Neural progenitor cell (in vitro differentiated cells): Measurements from ENCODE around the gene PITX3. TPM values are rescaled to one million over a fixed set of nuclear protein-coding genes. Genes with fewer than 3 reads are reported as not detected.
A peak's percentile ranks its signal among the peaks of the same experiment; 100 is the strongest.

Experiments used
- DNase-seq: peaks from one replicate; pipeline ENCODE4 v3.0.0-alpha.2; 2016; ENCODE audit warnings: low spot score
- H2AFZ ChIP-seq: fragments of 200-600 bp; sonication (generic); replicated peaks from 2 replicates; pipeline ENCODE4 v1.6.1; 2016; ENCODE audit warnings: antibody characterized with exemption
- H3F3A ChIP-seq: fragments of 200-600 bp; sonication (generic); 2 replicates; pipeline ENCODE4 v1.6.1; 2016; ENCODE audit warnings: antibody characterized with exemption, low read depth
- H3K27ac ChIP-seq: fragments of 200-600 bp; sonication (generic); 2 replicates; pipeline ENCODE4 v1.5.1; 2016; ENCODE audit warnings: mild to moderate bottlenecking
- H3K27me3 ChIP-seq: fragments of 200-600 bp; sonication (generic); 2 replicates; pipeline ENCODE4 v1.6.1; 2016; ENCODE audit warnings: mild to moderate bottlenecking, moderate library complexity
- H3K36me3 ChIP-seq: fragments of 200-600 bp; sonication (generic); 2 replicates; pipeline ENCODE4 v1.5.1; 2016
- H3K4me1 ChIP-seq: fragments of 200-600 bp; sonication (generic); 2 replicates; pipeline ENCODE4 v1.6.1; 2016; ENCODE audit warnings: mixed run types
- H3K4me2 ChIP-seq: fragments of 200-600 bp; sonication (generic); 2 replicates; pipeline ENCODE4 v1.6.1; 2016
- H3K4me3 ChIP-seq: fragments of 200-600 bp; sonication (generic); 2 replicates; pipeline ENCODE4 v1.5.1; 2016
- H3K79me2 ChIP-seq: fragments of 200-600 bp; sonication (generic); 2 replicates; pipeline ENCODE4 v1.6.1; 2016; ENCODE audit warnings: low read depth
- H3K9ac ChIP-seq: fragments of 200-600 bp; sonication (generic); 2 replicates; pipeline ENCODE4 v1.6.1; 2016
- H3K9me3 ChIP-seq: fragments of 200-600 bp; sonication (generic); 2 replicates; pipeline ENCODE4 v1.5.1; 2016; ENCODE audit warnings: low read depth
- H4K20me1 ChIP-seq: fragments of 200-600 bp; sonication (generic); 2 replicates; pipeline ENCODE4 v1.6.1; 2016; ENCODE audit warnings: low read depth
- H3K27ac Mint-ChIP-seq: 3 replicates; pipeline ENCODE4 v1.8.0; 2021; ENCODE audit warnings: mixed read lengths
- H3K27me3 Mint-ChIP-seq: 2 replicates; pipeline ENCODE4 v1.8.0; 2022; ENCODE audit warnings: low read depth, mild to moderate bottlenecking, inconsistent platforms, moderate library complexity, mixed read lengths; ENCODE audit not compliant: insufficient read depth
- H3K36me3 Mint-ChIP-seq: 3 replicates; pipeline ENCODE4 v1.8.0; 2021; ENCODE audit warnings: mixed read lengths
- H3K4me1 Mint-ChIP-seq: 3 replicates; pipeline ENCODE4 v1.8.0; 2021; ENCODE audit warnings: mixed read lengths
- H3K4me3 Mint-ChIP-seq: 3 replicates; pipeline ENCODE4 v1.8.0; 2021; ENCODE audit warnings: mild to moderate bottlenecking, moderate library complexity, mixed read lengths
- H3K9me3 Mint-ChIP-seq: 3 replicates; pipeline ENCODE4 v1.8.0; 2020; ENCODE audit warnings: mixed read lengths
- EZH2 ChIP-seq: fragments of 200-600 bp; sonication (generic); IDR thresholded peaks from 2 replicates; pipeline ENCODE4 v1.6.1; 2017; ENCODE audit warnings: antibody characterized with exemption, mild to moderate bottlenecking, moderate library complexity
- EZH2phosphoT487 ChIP-seq: fragments of 200-600 bp; sonication (generic); IDR thresholded peaks from 2 replicates; pipeline ENCODE4 v1.6.1; 2017; ENCODE audit warnings: antibody characterized with exemption
- total RNA-seq: library from RNA; depleted of rRNA; stranded (reverse); fragments of >200 nt; gene quantifications from 2 replicates; pipeline ENCODE4 v1.2.3, GENCODE V29; 2015; ENCODE audit warnings: low replicate concordance
- TF ChIP-seq, protein P1 (sequence below): fragments of 200-600 bp; sonication (generic); IDR thresholded peaks from 2 replicates; pipeline ENCODE4 v1.5.1; 2017; ENCODE audit warnings: antibody characterized with exemption, mild to moderate bottlenecking

Gene PITX3
- total RNA-seq, 1 donor from 2014 or later = not detected

DNA sequence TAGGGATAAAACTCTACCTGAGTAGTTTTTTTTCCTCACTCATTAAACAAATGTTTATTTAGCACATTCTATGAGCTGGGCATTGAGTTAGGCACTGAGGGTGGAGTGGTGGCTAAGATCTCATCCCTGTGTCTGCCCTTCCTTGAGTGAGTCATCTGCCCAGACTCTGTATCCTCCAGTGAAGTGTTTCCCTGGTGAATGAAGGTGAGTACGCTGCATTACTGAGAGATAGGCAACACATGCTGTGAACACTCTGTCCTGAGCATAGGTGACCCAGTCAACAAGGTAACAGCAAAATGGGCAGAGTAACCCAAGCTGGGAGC lies 5.8 kb downstream of the PITX3 start:
- H3K27me3 ChIP-seq = peaks cover 100% of the 10 kb centered on the region
- H3K4me3 ChIP-seq = no peak overlapping the region
- Mint-ChIP-seq H3K4me1 (peaks cover 23% of the 10 kb centered on the region), H3K36me3 (no peaks in the 10 kb centered on the region), H3K4me3 (no peak overlapping the region), H3K27ac (no peak overlapping the region), H3K27me3 (peaks cover 53% of the 10 kb centered on the region), H3K9me3 (no peaks in the 10 kb centered on the region)
- H3K4me2 ChIP-seq = no peak overlapping the region
- no peak overlapping the region for H3K27ac ChIP-seq
- DNase-seq = no peak
- H3K9me3 ChIP-seq = no peaks in the 10 kb centered on the region
- no peak overlapping the region for H3K9ac ChIP-seq
- TF ChIP-seq, protein P1, sequence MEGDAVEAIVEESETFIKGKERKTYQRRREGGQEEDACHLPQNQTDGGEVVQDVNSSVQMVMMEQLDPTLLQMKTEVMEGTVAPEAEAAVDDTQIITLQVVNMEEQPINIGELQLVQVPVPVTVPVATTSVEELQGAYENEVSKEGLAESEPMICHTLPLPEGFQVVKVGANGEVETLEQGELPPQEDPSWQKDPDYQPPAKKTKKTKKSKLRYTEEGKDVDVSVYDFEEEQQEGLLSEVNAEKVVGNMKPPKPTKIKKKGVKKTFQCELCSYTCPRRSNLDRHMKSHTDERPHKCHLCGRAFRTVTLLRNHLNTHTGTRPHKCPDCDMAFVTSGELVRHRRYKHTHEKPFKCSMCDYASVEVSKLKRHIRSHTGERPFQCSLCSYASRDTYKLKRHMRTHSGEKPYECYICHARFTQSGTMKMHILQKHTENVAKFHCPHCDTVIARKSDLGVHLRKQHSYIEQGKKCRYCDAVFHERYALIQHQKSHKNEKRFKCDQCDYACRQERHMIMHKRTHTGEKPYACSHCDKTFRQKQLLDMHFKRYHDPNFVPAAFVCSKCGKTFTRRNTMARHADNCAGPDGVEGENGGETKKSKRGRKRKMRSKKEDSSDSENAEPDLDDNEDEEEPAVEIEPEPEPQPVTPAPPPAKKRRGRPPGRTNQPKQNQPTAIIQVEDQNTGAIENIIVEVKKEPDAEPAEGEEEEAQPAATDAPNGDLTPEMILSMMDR = no peak
- TF ChIP-seq EZH2phosphoT487 (no peak), EZH2 (no peak)
- peaks cover 19% of the 10 kb centered on the region for H3F3A ChIP-seq
- peaks cover 29% of the 10 kb centered on the region for H4K20me1 ChIP-seq
- peaks cover under 1% of the 10 kb centered on the region for H3K4me1 ChIP-seq
- no peak overlapping the region for H2AFZ ChIP-seq
- H3K79me2 ChIP-seq = no peaks in the 10 kb centered on the region
- H3K36me3 ChIP-seq = no peaks in the 10 kb centered on the region

- H3K4me1 ChIP-seq = no peaks in the 10 kb centered on the region
- Mint-ChIP-seq H3K4me1 (peaks cover 20% of the 10 kb centered on the region), H3K9me3 (no peaks in the 10 kb centered on the region), H3K27me3 (peaks cover 52% of the 10 kb centered on the region), H3K36me3 (no peaks in the 10 kb centered on the region), H3K4me3 (no peak overlapping the region), H3K27ac (no peak overlapping the region)
- H3K9ac ChIP-seq = no peak overlapping the region
- no peak overlapping the region for H2AFZ ChIP-seq
- peaks cover 100% of the 10 kb centered on the region for H3K27me3 ChIP-seq
- no peak overlapping the region for H3K4me3 ChIP-seq
- TF ChIP-seq EZH2phosphoT487 (no peak), EZH2 (no peak)
- TF ChIP-seq, protein P1 = no peak
- H3K79me2 ChIP-seq = no peaks in the 10 kb centered on the region
- no peaks in the 10 kb centered on the region for H3K36me3 ChIP-seq
- H3K4me2 ChIP-seq = no peak overlapping the region
- H3F3A ChIP-seq = peaks cover 21% of the 10 kb centered on the region
- DNase-seq = no peak
- no peak overlapping the region for H3K27ac ChIP-seq
- peaks cover 24% of the 10 kb centered on the region for H4K20me1 ChIP-seq
- no peaks in the 10 kb centered on the region for H3K9me3 ChIP-seq
These were observed 6.3 kb downstream of the PITX3 start for GRCh38 chr10:102234888-102235597.

DNA sequence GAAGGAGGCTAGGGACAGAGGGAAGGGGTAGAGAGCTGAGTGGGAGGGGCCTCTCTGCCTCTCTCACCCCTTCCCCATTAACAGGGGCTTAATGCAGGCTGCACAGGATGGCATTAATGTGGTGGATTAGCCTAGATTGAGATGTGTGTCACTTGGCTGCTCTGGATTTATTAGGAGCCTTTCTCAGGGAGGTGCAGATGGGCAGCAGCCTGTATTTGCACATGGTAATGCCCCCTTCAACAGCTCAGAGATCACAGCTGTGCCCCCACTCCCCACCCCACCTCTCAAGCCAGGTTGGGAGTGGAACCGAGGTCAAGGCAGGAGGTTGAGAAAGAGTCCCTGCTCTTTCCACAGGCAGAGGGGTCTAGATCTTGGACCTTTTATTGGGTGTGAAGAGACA lies 7.3 kb downstream of the PITX3 start:
- no peak overlapping the region for H3K4me2 ChIP-seq
- Mint-ChIP-seq H3K9me3 (peaks cover 2% of the 10 kb centered on the region), H3K36me3 (no peaks in the 10 kb centered on the region), H3K4me3 (peak overlapping the region; percentile 36), H3K27me3 (peaks cover 45% of the 10 kb centered on the region), H3K4me1 (peaks cover 24% of the 10 kb centered on the region), H3K27ac (no peak overlapping the region)
- H3K9me3 ChIP-seq = no peaks in the 10 kb centered on the region
- peaks cover 21% of the 10 kb centered on the region for H3F3A ChIP-seq
- H3K4me1 ChIP-seq = no peaks in the 10 kb centered on the region
- no peaks in the 10 kb centered on the region for H3K79me2 ChIP-seq
- H3K36me3 ChIP-seq = no peaks in the 10 kb centered on the region
- H2AFZ ChIP-seq = no peak overlapping the region
- peaks cover 100% of the 10 kb centered on the region for H3K27me3 ChIP-seq
- H4K20me1 ChIP-seq = peaks cover 16% of the 10 kb centered on the region
- no peak overlapping the region for H3K27ac ChIP-seq
- DNase-seq = no peak
- no peak for TF ChIP-seq EZH2phosphoT487
- no peak for TF ChIP-seq EZH2
- TF ChIP-seq, protein P1 = no peak
- no peak overlapping the region for H3K9ac ChIP-seq
- no peak overlapping the region for H3K4me3 ChIP-seq
